Embryonic facial prominence (tissue), 1 donor: ENCODE results near the gene CSNK1D.

Source experiments
- DNase-seq: peaks from one replicate; pipeline ENCODE4 v3.0.0-alpha.2; 2016; ENCODE audit errors: extremely low spot score

Gene CSNK1D

GRCh38 chr17:82295472-82295814 is 21.9 kb upstream of the CSNK1D start:
- no peak for DNase-seq

GRCh38 chr17:82294064-82294773 is 20.7 kb upstream of the CSNK1D start:
- no peak for DNase-seq

- peak; percentile 97 for DNase-seq
Observed at GRCh38 chr17:82292251-82293154, 19.0 kb upstream of the CSNK1D start.

GRCh38 chr17:82291582-82292250 is 18.2 kb upstream of the CSNK1D start:
- no peak for DNase-seq

- DNase-seq, result no peak
Observed at GRCh38 chr17:82287868-82288801, 14.6 kb upstream of the CSNK1D start.

GRCh38 chr17:82287013-82287867 is 13.7 kb upstream of the CSNK1D start:
- no peak for DNase-seq

- no peak for DNase-seq
Observed at GRCh38 chr17:82285141-82285540, 11.6 kb upstream of the CSNK1D start.

GRCh38 chr17:82283208-82283749 is 9.8 kb upstream of the CSNK1D start:
- DNase-seq, result no peak

GRCh38 chr17:82282239-82283207 is 9.0 kb upstream of the CSNK1D start:
- DNase-seq, result no peak

- DNase-seq, result no peak
Observed at GRCh38 chr17:82281502-82282238, 8.2 kb upstream of the CSNK1D start.

- no peak for DNase-seq
Observed at GRCh38 chr17:82281076-82281475, 7.6 kb upstream of the CSNK1D start.

- DNase-seq, result no peak
Observed at GRCh38 chr17:82280537-82280936, 7.0 kb upstream of the CSNK1D start.

- no peak for DNase-seq
Observed at GRCh38 chr17:82278786-82279391, 5.4 kb upstream of the CSNK1D start.

GRCh38 chr17:82278308-82278707 is 4.8 kb upstream of the CSNK1D start:
- no peak for DNase-seq

- DNase-seq, result no peak
Observed at GRCh38 chr17:82277851-82278250, 4.4 kb upstream of the CSNK1D start.

- DNase-seq, result no peak
Observed at GRCh38 chr17:82276938-82277337, 3.4 kb upstream of the CSNK1D start.

GRCh38 chr17:82275326-82275725 is 1.8 kb upstream of the CSNK1D start:
- no peak for DNase-seq
